HG03439 (cell line): Measurements from ENCODE around the gene UMAD1.
"Not testable (repeated sequence)": the region's sequence is repeated elsewhere in the genome, so short reads cannot be mapped to it uniquely, and the experiment has no call there.

Experiments
- ATAC-seq: cut with Tn5 transposase; IDR thresholded peaks from one replicate; pipeline ENCODE4 v1.9.1; 2021; ENCODE audit warnings: mild to moderate bottlenecking, moderate library complexity; ENCODE audit not compliant: unreplicated experiment

The UMAD1 gene

DNA sequence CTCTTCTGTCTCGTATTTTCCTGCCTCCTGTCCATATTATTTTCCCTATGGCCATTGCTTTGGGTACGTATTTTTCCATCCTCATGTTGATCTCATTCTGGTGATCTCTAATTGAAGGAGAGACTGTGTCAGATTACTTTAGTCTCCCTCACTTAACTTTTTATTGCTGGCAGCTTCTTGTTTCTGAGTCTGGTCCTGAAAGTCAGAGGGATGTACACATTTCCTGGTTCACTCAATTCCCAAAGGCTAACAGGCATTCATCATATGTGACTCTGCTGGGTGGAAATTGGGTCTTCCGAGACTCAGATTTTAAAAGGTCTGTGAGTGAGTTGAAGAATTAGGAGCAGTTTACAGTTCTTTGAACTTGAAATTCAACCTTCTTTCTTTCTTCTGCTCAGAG is 10.9 kb downstream of the UMAD1 start:
- no peak for ATAC-seq

DNA sequence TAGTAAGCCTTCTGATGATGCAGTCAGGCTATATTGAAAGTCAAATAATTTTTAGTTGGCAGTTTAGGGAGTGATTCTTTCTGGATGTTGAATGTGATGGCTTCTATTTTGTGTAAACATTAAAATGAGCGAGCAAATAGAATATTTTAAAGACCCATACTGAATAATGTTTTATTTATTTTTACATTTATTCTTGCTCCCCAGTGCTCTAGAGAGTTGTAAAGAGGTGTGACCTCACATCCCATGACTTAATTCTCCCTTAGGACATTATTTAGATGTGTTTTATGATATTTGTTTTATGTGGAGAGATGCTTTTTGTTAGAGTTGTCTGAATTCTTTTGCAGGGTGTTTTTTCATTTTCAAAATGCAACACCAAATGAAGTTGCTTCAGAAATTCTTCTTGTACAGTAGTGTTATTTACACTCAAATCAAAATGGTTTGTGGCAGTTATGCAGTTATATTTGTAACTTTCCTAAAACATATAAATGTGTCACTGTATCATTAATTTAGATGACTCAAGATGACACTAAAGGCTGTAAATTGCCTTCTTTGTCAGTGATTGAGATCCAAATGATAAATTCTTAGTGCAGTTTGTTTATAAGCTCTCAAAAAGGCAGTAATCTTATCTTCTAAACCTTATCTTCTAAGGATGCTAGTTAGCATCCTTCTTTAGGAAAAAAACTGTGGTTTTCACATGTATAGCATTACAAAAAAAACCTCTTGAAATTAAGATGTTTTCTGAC is 12.4 kb downstream of the UMAD1 start:
- no peak for ATAC-seq

DNA sequence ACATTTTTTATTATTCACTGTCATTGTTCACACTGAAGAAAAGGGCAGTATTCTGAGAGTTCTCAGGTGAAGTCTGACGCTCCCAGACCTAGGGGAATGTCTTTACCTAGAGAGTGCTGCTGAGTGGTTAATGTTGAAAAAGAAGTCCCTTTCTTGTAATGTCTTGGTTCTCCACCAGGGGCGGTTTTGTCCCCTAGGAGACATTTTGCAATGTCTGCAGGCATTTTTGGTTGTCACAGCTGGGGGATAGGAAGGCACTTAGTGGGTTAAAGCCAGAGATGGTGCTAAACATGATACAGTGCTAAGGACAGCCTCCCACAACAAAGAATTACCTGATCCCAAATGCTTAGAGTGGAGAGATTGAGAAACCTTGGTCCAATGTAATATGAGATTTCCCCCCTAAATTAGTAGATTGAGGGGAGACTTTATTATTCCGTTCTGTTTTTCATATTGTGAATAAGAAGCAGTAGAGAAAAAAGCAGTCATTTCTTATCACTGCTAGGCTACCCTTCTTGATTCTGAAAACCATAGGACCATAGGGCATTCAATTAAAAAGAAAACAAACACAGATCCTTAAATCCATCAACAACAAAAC is 13.1 kb downstream of the UMAD1 start:
- no peak for ATAC-seq

DNA sequence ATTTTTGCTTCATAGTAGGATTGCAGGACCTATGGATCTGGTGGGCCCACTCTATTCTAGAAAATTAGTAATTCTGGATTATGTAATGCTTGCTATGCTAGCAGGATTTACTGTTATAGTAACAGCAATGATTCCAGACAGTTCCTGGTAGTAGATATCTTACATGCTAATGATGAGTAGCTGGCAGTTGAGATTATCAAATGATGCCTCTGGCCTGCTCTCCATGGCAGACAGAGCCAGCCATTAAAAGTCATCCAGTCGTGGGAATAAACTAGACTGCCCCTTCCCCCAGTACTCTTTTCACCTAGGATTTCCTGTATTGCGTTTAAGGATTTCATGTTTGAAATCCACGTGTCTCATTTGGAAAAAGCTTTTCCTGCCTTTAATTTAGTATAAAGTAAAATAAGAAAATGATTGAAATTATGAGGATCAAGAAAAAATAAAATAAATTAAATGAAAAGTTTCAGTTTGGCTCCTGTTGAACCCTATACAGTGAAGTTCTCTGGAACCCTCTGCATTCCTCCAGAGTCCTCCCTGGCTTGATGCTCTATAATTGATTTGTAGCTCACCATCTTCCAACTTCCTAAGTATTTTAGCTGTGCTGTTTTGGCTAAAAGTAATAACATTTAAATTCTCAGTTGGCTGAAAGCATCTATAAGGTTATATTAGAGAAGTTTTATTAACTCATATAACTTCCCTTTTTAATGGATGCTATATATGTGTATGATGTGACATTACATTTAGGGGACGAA is 14.6 kb downstream of the UMAD1 start:
- ATAC-seq, result no peak

DNA sequence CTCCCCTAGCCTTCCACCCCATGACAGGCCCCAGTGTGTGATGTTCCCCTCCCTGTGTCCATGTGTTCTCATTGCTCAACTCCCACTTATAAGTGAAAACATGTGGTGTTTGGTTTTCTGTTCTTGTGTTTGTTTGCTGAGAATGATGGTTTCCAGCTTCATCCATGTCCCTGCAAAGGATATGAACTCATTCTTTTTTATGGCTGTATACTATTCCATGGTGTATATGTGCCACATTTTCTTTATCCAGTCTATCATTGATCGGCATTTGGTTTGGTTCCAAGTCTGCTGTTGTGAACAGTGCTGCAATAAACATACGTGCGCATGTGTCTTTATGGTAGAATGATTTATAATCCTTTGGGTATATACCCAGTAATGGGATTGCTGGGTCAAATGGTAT is 15.9 kb downstream of the UMAD1 start:
- ATAC-seq, result not testable (repeated sequence)

DNA sequence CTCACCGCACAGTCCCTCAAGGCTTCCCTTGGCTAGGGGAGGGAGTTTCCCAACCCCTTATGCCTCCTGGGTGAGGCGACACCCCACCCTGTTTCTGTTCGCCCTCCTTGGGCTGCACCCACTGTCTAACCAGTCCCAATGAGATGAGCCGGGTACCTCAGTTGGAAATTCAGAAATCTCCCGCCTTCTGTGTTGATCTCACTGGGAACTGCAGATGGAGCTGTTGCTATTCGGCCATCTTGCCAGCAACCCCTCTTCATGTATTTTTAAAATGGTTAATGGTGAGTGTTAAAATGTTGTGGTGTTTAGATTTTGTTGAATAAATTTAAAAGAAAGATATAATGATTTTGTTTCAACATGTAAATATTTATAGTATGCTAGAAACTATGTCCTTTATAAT is 22.0 kb downstream of the UMAD1 start:
- no peak for ATAC-seq

DNA sequence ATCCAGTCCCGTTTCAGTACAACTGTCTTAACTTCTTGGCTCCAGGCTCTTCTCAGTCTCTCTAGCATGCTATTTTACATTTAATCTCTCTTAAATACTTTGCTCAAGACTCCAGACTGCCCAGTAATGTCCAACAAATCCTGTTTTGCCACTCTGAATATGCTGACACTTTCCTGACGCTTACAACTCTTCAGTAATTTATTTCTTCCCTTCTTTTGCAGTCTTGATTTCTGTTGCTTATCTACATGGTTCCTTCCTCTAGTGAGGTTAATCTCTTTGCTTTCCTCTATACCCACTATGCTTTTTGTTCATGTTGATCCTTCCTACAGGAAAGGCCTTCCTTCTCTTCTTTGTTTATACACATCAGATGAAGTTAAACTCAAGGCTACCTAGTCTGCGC is 23.7 kb downstream of the UMAD1 start:
- ATAC-seq, result no peak

DNA sequence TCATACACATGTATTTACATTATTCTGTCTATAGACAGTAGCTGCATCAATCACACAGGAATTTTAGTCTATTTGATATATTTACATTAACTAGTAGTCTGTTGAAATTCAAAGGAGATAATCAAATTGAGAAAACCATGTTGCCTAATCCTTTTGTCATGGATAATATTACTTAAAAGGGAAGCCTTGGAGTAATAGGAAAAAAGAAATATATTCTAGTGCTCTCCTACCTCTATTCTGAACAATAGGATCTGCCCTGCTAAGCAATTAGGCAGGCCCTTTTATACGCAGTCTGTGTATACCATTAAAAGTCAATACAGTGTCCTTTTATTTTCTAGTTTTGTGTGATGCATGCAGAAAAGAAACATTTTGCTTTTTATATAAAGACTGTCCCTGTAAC is 24.5 kb downstream of the UMAD1 start:
- ATAC-seq, result no peak

DNA sequence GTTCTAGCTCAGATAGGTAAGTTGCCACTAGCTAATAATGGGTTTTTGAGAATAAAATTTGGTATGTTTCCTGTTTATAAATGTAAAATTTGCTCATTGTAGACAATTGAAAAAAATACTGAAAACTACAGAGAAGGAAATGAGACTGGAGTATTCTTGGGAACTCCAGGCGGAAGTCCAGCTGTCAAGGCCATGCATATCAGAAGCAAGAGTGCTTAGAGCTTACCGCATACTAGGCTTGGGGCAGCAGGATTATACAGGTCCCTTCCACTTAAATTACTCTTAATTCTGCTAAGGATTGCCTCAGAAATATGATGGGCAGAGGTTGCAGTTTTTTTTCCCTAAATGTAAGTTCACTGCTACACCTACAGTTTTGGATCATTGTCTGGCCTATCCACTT is 26.6 kb downstream of the UMAD1 start:
- no peak for ATAC-seq

DNA sequence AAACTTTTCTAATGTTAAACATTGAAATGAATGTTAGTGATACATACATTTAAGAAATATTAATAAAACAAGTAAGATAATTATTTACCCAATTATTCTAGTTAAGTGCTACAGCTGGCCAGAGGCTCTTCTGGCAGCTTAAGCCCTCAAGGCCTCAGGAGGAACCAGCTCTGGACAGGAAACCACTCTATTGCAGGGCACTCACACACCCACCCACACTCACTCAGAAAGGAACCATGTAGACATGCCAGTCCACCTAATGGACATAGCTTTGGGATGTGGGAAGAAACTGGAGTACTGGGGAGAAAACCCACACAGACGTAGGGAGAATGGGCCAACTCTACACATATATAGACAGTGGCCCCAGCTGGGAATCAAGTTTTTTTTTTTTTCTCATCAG is 28.2 kb downstream of the UMAD1 start:
- no peak for ATAC-seq

DNA sequence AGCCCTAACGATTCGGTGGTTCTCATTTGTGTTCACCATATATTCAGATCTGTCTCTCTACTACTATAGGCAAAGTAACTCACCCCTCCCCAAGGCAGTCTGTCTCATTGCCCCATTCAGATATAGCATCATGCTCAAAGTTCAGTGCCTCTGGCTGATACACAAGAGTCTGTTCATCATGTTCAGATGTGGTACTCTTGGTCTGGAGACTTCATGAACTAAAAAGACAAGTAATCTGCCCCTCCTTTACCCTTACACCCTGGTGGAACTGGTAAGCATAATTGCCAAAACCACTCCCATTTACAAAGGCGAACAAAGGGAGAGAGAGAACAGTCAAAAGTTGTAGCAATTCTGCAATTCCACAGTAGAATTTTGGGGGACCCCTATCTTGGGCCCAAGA is 29.9 kb downstream of the UMAD1 start:
- no peak for ATAC-seq

DNA sequence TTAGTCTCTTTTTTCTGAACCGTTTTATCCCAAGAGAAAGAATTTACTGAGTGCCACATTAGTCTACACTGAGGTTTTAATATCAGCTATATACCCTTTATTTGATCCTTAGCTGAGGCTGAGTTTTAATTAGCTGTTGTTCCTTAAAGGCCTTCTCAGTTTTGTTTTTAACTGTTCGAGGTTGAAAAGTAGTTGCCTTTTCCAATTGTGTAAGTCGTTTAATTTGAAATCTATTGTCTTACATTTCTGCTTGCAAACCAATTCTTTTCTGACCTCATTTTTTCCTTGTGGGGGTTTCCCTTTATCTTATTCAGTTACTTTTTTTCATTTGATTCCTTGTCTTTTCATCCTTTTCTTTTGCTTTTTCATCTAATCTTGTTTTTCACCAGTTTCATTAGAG is 30.8 kb downstream of the UMAD1 start:
- ATAC-seq, result no peak

DNA sequence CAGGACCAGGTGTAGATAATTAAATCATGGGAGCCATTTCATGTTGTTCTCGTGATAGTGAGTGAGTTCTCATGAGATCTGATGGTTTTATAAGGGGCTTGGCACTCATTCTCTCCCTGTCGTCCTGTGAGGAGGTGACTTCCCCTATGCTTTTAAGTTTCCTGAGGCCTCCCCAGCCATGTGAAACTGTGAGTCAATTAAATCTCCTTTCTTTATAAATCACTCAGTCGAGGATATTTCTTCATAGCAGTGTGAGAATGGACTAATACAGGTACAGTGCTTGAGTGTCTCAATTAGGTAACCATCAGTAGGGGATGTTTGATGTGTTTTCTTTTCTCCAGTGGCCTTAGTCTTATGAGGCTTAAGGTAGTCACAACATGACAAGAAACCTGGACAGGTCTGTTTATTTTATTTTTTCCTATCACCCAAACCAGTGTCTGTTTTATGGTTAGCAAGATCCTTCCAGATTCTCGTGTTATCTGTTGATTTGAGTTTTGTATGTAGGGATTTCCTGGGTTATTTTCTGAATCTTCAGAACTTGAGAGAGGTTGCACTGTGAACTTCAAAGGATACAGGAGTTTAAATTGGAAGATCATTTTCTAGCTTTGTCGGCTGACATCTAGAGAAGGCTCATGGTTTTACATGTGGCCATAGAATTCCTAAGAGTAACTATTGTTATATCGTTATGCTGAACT is 32.1 kb downstream of the UMAD1 start:
- no peak for ATAC-seq

DNA sequence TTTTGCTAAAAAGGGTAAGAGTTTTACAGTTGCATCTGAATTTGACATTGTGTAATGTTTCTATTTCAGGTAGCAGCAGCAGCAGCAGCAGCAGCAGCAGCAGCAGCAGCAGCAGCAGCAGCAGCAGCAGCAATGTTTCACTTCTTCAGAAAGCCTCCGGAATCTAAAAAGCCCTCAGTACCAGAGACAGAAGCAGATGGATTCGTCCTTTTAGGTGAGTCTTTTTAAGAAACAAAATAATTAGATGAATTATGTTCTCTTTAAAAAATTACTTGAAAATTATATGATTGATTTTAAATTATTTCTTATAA is 32.6 kb downstream of the UMAD1 start:
- ATAC-seq, result no peak

DNA sequence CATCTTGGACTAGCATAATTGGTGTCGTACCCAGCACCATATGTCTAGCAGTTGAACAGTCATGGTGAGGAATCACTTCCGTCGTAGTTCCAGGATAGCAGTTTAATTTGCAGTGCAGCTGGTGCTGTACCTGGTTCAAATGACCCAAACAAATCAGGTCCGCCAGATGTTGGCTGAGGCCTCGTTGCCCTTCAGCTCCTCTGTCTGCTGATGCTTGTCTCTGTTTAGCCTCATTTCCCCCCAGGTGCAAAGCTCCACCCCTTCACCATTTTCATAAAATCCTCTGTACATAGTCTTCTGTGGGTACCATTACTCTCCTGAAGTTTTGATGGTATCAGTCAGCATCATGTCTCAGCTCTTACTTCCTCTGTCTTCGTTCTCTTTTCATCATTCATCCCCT is 35.1 kb downstream of the UMAD1 start:
- ATAC-seq, result no peak

DNA sequence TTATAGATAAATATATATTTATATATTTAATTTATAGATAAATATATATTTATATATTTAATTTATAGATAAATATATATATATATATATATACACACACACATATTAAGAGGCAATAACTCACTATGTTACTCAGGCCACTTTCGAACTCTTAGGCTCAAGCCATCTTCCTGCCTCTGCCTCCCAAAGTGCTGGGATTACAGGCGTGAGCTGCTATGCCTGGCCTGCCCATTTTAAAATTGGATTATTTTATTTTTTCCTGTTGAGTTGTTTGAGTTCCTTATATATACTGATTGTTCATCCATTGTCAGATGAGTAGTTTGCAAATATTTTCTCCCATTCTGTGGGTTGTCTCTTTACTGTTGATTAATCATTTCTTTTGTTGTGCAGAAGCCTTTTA is 39.1 kb downstream of the UMAD1 start:
- not testable (repeated sequence) for ATAC-seq

DNA sequence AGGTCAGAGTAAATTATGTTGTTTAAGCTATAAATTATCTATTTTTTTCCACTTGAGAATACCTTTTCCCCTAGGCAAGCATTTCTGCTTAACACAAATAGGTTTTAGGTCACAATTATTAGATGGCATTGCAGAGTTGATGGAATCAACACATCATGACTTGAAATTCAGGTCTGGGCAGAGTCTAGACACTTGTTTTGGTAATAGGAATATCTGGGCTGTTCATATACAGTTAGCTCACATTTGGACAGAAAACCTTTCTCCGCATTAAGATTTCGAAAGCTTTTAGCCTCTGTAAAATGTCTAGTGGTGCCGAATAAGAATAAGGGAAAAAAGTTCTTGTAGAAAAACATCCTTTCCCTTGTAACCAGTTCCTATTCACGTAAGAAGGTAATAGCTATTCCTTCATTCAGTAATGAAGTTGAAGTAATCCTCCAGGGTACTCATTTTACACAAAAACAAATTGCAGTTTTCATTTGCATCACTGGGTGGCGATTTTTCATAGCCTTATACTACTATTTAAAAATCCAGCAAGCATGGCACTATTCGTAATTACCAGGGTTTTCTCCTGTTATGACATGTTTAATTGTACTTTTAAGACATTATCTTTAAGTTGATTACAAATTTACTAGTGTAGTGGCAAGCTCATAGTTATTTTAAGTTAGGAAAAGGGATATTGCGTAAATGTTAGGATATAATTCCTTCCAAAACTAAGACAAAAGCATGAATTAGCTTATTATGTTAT is 40.8 kb downstream of the UMAD1 start:
- no peak for ATAC-seq

DNA sequence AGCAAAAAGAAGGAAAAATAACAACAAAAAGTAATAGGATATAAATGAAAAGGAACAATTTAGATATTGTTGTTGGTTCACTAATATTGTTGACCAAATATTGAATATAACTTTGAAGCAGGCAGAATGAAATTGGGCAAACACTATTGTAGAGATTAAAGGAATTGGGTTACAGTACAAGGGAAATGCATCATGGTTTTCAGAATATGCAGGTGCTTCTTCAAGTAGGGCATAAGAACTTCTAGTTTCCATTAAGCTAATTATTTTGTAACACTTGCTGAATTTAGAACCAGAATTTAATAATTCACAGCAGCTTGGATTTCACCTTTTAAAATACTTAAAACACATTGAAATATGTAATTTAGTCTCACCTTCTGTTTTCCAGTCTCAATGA is 41.4 kb downstream of the UMAD1 start:
- no peak for ATAC-seq

DNA sequence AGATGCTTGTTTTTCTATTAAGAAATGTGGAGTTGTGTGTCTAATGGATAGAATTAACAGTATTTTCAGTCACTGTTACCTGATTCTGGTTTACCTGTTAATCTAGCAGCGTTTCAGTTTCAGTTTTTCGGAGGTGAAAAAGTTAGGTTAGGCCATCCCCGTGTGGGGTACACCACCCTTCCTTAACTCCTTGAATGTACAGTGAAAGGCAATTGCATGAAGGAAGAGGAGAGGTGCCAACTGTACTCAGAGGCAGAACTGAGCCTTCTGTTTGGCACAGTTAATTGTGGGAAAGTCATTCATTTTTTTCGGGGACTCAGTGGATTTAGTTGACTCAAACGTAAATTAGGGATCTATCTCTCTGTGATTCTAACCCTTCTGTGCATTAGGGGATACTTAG is 42.3 kb downstream of the UMAD1 start:
- ATAC-seq, result no peak

DNA sequence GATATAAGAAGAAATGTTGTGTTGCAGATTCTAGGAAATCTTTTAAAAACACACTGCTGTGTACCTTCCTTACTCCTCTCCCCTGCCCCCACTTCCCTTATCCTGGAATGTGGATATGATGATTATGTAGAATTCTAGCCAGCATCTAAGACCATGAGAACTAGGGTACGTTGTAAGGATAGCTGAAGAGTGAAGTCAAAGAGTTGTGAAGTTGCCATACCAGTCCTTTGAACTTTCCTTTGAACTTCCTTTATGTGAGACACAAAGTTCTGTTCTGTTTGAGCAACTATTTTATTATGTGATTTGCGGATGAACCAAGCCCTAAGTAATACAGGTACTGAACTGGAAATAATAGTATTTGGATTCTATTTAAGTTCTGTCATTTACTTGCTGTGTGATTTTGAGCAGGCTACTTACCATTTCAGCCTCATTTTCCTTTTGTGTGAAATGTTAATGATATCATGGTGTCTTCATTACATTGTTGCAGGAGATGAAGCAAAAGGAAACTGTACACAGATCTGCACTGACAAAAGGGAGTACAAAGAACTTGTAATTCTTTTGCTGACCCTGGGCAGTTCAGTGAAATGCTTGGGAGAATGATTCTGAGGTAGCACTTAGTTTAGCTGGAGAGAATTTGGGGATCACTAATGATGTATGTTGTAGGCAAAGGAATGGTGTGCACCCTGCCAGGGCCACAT is 46.4 kb downstream of the UMAD1 start:
- ATAC-seq, result no peak

DNA sequence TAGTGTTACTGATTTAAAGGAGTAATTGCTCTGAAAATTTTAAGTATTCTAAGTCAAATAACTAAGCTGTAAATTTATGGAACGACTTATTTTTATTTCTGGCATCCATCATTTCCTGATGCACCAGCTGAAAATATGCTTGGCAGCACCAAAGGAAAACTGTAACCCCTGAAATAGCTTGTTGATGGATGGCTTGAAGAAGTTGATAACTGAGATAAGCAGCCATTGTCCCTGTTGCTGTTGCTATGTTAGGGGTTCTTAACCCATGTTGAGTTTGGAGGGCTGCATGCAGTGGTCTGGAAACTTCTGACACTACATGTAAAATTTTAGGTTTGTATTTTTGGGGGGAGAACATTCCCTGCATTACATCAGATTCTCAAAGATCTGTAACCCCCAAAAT is 47.2 kb downstream of the UMAD1 start:
- no peak for ATAC-seq
